Measurements from ENCODE around the gene PRKCA. TPM values are rescaled to one million over a fixed set of nuclear protein-coding genes. Genes with fewer than 3 reads are reported as not detected.
A peak's percentile ranks its signal among the peaks of the same experiment; 100 is the strongest.

The PRKCA gene
- total and polyA plus RNA-seq, 9 of the 15 experiments (the other 6 are each of a cell fraction or from before 2014, with no cell fraction given): 3.2 to 33.0 (median 17.8) TPM

- TF ChIP-seq ZBTB11 (CRISPR knock-in tag; IDR thresholded peaks at IDR 0.05) (peak in 1 of 3 experiments; percentile 85; a peak in 2 of 6 replicates), ETS1 (conservative IDR thresholded peaks at IDR 0.05; ENCODE audit: control insufficient read depth, low read depth, low read length) (peak; percentile 45; the same call in 1 of the 2 replicates), CC2D1A (IDR thresholded peaks at IDR 0.05) (no peak), RBM25 (IDR thresholded peaks at IDR 0.05; ENCODE audit: low read depth, low read length, severe bottlenecking) (no peak), ZBTB1 (CRISPR knock-in tag; IDR thresholded peaks at IDR 0.05; ENCODE audit: borderline replicate concordance, low read depth) (no peak), ZBTB33 (CRISPR knock-in tag; IDR thresholded peaks at IDR 0.05) (no peak), ZNF184 (CRISPR knock-in tag; IDR thresholded peaks at IDR 0.05) (no peak), U2AF1 (optimal IDR thresholded peaks at IDR 0.05; ENCODE audit: low read depth, low read length) (no peak)
These were observed at the start of gene PRKCA (continued) for GRCh38 chr17:66301864-66302741.

All from K562 (cell line).